ENCODE results near the gene ENSA.

Gene ENSA

DNA sequence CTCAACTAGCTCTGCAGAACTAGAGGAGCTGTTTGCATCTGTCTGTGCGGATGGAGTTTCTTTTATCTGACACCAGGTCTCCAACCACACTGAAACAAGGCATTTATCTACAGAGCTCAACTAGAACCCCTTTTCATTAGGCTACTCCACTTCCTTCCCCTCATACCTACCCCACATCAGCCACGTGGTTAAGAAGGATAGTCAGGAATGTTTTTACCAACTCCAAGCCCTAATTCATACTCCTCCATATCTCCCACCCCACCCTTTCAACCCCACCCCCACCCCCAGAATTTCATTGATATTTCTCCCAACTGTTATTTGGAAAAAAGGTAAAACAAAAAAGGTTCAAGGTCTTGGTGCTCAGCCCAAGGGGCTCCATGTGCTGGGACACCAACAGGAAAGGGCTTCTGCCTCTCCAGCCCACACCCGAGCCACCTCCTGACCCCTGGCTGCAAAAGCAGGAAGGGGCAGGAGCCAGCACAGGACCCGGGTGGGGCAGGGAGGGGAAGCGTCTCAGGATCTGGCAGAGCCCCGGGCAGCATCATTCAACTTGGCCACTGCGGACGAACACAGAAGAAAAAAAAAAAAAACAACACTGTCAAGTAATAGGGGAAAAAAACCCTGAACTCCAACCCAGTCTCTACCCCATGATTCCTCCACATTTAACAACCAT is 7.0 kb downstream of the ENSA start:
- 84 to 86% methylated on average over 8 of the region's 8 CpGs for WGBS, 2 experiments
- Histone ChIP-seq H3K36me3 (ENCODE audit: control insufficient read depth, insufficient read depth, low read length) (peaks cover 56% of the 10 kb centered on the region), H3K27ac (ENCODE audit: insufficient read depth, low read depth, low read length, poor library complexity, severe bottlenecking) (peak overlapping the region; percentile 26), H3K4me1 (ENCODE audit: control insufficient read depth, insufficient read depth, low read length) (no peaks in the 10 kb centered on the region), H3K4me3 (ENCODE audit: insufficient read depth, low read depth, low read length) (no peak overlapping the region), H3K9me3 (ENCODE audit: control insufficient read depth, low read length) (no peaks in the 10 kb centered on the region), H3K27me3 (ENCODE audit: control insufficient read depth, insufficient read depth, low read length, poor library complexity, severe bottlenecking) (no peaks in the 10 kb centered on the region)

DNA sequence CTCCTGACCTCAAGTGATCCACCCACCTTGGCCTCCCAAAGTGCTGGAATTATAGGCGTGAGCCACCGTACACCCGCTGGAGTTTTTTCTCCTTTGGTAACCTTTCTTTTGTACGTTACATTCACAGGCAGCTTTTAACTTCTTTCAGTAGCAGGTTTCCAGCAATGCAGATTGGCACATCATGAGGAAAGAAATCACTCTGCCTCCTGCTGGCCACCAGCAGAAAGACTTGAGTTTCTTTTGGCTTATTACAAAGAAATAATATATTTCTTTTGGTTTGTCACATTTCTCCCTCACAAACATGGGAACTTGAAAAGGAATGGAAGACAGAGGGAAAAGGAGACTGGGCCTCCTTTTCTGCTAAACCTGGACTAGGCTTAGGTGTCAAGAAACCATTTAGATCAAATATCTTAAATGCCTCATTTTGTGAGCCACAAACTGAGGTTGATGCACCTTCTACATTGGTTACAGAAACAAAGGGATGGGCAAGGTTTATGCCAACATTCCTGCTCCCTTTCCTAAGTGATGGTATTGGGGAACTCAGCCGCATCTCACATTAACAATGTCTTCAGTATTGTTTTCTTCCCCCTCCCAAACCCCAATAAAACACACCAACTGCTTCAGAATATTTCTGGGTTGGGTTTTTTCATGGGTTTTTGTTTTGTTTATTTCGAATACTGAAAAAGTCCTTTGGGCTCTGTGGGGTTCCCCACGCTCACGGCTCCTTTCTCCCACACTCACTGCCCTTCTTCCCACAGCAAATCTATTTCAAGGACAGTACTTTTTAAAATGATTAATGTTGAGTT is 7.7 kb downstream of the ENSA start:
- WGBS, 2 experiments: 87 to 92% methylated on average over 4 to 7 of the region's 8 CpGs
- Histone ChIP-seq H3K27me3 (ENCODE audit: control insufficient read depth, insufficient read depth, low read length, poor library complexity, severe bottlenecking) (no peaks in the 10 kb centered on the region), H3K4me1 (ENCODE audit: control insufficient read depth, insufficient read depth, low read length) (no peaks in the 10 kb centered on the region), H3K36me3 (ENCODE audit: control insufficient read depth, insufficient read depth, low read length) (peaks cover 57% of the 10 kb centered on the region), H3K27ac (ENCODE audit: insufficient read depth, low read depth, low read length, poor library complexity, severe bottlenecking) (peak overlapping the region; percentile 26), H3K4me3 (ENCODE audit: insufficient read depth, low read depth, low read length) (no peak overlapping the region), H3K9me3 (ENCODE audit: control insufficient read depth, low read length) (no peaks in the 10 kb centered on the region)

DNA sequence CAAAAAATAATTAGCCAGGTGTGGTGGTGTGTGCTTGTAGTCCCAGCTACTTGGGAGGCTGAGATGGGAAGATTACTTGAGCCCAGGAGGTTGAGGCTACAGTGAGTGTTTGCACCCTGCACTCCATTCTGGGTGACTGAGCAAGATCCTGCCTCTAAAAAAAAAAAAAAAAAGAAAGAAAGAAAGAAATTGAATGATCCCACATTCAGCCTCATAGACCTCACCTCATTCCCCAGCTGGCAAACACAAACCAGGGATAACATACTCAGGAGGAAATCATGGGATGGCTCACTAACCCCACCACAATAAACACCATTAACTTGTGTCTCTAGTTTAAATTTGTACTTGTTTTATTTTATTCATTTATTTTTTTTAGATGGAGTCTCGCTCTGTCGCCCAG is 8.5 kb downstream of the ENSA start:
- no peak overlapping the region for H3K27ac ChIP-seq (ENCODE audit: insufficient read depth, low read depth, low read length, poor library complexity, severe bottlenecking)
- peaks cover 63% of the 10 kb centered on the region for H3K36me3 ChIP-seq (ENCODE audit: control insufficient read depth, insufficient read depth, low read length)
- WGBS, 2 experiments: 93 to 95% methylated on average over 2 of the region's 2 CpGs
- H3K4me3 ChIP-seq (ENCODE audit: insufficient read depth, low read depth, low read length): no peak overlapping the region
- H3K4me1 ChIP-seq (ENCODE audit: control insufficient read depth, insufficient read depth, low read length): no peaks in the 10 kb centered on the region
- H3K27me3 ChIP-seq (ENCODE audit: control insufficient read depth, insufficient read depth, low read length, poor library complexity, severe bottlenecking): no peaks in the 10 kb centered on the region
- no peaks in the 10 kb centered on the region for H3K9me3 ChIP-seq (ENCODE audit: control insufficient read depth, low read length)

DNA sequence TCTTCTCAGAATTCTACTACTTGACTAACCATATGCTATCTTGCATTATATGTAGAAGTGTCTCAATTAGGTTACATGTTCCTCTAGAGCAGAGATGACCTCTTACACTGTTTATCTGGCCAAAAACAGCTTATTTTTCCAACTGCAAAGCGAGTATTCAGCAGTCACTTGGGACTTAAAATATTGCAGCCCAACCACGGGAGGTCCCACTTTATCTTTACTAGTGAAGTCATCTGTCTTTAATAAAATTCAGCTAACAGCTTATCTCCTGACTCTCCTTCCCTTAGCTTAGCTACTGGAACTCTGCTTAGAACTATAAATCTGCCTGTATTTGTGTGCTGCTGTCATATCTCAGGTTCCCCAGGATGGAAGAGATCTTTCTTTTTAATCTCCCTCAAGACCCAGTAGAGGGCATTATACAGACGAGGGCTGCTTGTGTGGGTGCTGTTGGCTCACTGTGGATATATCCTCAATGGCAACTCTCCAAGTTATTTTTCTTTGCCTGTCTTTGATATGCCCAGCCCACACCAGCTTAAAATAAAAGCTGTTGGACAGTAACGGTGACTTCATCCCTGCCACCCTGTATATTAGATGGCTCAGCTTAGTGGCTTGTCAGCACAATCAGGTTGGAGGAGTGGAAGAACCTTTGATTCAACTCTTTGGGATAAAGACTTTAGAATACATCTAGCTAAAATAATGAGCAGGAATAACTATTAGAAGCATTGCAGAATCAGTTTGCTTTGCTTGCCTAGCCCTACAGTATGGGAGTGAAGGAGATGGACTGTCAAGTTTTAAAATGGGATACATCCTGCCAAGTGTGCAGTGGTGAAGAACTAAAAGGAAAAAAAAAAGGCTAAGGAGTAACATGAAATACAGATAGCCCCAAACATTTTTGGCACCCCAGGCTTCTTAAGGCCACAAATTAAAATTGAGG is 9.6 kb downstream of the ENSA start:
- H3K4me3 ChIP-seq (ENCODE audit: insufficient read depth, low read depth, low read length): no peak overlapping the region
- H3K27ac ChIP-seq (ENCODE audit: insufficient read depth, low read depth, low read length, poor library complexity, severe bottlenecking): no peak overlapping the region
- H3K36me3 ChIP-seq (ENCODE audit: control insufficient read depth, insufficient read depth, low read length): peaks cover 62% of the 10 kb centered on the region
- H3K9me3 ChIP-seq (ENCODE audit: control insufficient read depth, low read length): no peaks in the 10 kb centered on the region
- H3K27me3 ChIP-seq (ENCODE audit: control insufficient read depth, insufficient read depth, low read length, poor library complexity, severe bottlenecking): no peaks in the 10 kb centered on the region
- H3K4me1 ChIP-seq (ENCODE audit: control insufficient read depth, insufficient read depth, low read length): no peaks in the 10 kb centered on the region
- 91% methylated on average over 4 of the region's 4 CpGs for WGBS, 2 experiments

DNA sequence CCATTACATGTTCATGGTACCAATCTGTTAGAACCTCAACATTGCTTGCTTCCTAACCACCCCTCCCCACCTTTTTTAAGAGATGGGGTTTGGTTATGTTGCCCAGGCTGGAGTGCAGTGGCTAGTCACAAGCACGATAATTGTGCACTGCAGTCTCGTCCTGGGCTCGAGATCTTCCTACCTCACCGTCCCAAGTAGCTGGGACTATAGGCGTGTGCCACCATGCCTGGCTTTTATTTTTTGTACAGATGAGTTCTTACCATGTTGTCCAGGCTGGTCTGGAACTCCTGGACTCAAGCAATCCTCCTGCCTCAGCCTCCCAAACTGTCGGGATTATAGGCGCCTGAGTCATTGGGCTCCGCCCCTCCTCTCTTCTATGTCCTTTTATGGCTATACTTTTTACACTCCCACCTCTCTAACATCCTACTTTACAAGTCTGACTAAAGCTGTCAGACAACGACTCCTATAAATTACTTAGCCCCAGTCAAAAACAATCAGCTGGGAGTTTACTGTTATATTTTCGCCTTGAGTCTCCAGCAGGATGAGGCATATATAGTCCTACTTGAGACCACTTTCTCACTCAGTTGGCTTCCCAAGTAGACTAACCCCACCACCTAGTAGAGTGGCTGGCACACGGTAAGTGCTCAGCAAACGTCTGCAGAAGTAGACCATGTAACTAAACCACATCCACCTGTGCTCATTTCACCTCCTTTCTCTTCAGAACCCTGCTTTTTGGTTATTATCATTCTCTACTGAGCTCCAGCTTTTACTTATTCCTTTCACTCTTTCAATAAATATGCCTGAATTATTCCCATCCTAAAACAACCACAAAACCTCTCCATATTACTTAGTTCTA is 13.8 kb downstream of the ENSA start:
- 93 to 95% methylated on average over 12 of the region's 12 CpGs for WGBS, 2 experiments
- no peaks in the 10 kb centered on the region for H3K4me1 ChIP-seq (ENCODE audit: control insufficient read depth, insufficient read depth, low read length)
- H3K36me3 ChIP-seq (ENCODE audit: control insufficient read depth, insufficient read depth, low read length): peaks cover 44% of the 10 kb centered on the region
- H3K4me3 ChIP-seq (ENCODE audit: insufficient read depth, low read depth, low read length): no peak overlapping the region
- no peaks in the 10 kb centered on the region for H3K27me3 ChIP-seq (ENCODE audit: control insufficient read depth, insufficient read depth, low read length, poor library complexity, severe bottlenecking)
- H3K27ac ChIP-seq (ENCODE audit: insufficient read depth, low read depth, low read length, poor library complexity, severe bottlenecking): no peak overlapping the region
- no peaks in the 10 kb centered on the region for H3K9me3 ChIP-seq (ENCODE audit: control insufficient read depth, low read length)

DNA sequence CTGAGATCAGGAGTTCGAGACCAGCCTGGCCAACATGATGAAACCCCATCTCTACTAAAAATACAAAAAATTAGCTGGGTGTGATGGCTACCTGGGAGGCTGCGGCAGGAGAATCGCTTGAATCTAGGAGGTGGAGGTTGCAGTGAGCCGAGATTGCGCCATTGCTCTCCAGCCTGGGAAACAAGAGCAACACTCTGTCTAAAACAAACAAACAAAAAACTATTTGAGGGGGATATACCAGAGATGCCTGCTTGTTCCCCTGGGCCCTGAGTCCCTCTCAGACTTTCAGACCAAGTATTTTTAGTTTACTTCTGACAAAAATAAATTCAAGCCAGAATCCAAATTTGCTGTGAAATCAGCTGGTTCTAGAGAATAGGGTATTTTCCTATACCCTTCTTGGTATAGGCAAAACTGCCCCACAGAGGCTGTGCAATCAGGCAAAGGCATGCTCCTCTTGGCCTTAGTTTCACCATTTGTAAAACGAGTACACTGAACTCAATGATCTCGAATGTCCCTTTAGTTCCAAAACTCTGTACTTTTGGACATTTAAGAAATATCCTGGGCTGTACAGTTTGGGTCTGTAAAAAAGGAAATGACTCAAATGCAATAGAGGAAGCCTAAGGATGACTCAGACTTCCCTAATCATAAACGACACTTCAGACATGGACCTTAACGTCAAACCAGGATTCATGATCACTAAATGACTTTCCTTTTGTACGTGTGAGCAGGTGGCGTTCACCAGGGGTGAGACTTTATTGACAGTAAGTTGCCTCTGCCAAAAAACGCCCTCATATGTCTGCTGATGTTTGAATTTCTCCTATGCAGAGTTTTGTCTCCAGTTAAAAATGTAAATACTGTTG is 16.1 kb downstream of the ENSA start:
- H3K27me3 ChIP-seq (ENCODE audit: control insufficient read depth, insufficient read depth, low read length, poor library complexity, severe bottlenecking): no peaks in the 10 kb centered on the region
- H3K27ac ChIP-seq (ENCODE audit: insufficient read depth, low read depth, low read length, poor library complexity, severe bottlenecking): no peak overlapping the region
- H3K9me3 ChIP-seq (ENCODE audit: control insufficient read depth, low read length): no peaks in the 10 kb centered on the region
- H3K4me3 ChIP-seq (ENCODE audit: insufficient read depth, low read depth, low read length): no peak overlapping the region
- peaks cover 27% of the 10 kb centered on the region for H3K36me3 ChIP-seq (ENCODE audit: control insufficient read depth, insufficient read depth, low read length)
- WGBS, 2 experiments: 96% methylated on average over 12 of the region's 12 CpGs
- no peaks in the 10 kb centered on the region for H3K4me1 ChIP-seq (ENCODE audit: control insufficient read depth, insufficient read depth, low read length)

GRCh38 chr1:150612014-150612345 is 17.4 kb downstream of the ENSA start:
- Histone ChIP-seq H3K27me3 (ENCODE audit: control insufficient read depth, insufficient read depth, low read length, poor library complexity, severe bottlenecking) (no peaks in the 10 kb centered on the region), H3K9me3 (ENCODE audit: control insufficient read depth, low read length) (no peaks in the 10 kb centered on the region), H3K4me3 (ENCODE audit: insufficient read depth, low read depth, low read length) (no peak overlapping the region), H3K27ac (ENCODE audit: insufficient read depth, low read depth, low read length, poor library complexity, severe bottlenecking) (no peak overlapping the region), H3K36me3 (ENCODE audit: control insufficient read depth, insufficient read depth, low read length) (peaks cover 20% of the 10 kb centered on the region), H3K4me1 (ENCODE audit: control insufficient read depth, insufficient read depth, low read length) (no peaks in the 10 kb centered on the region)
- 96 to 97% methylated on average over 3 of the region's 3 CpGs for WGBS, 2 experiments

DNA sequence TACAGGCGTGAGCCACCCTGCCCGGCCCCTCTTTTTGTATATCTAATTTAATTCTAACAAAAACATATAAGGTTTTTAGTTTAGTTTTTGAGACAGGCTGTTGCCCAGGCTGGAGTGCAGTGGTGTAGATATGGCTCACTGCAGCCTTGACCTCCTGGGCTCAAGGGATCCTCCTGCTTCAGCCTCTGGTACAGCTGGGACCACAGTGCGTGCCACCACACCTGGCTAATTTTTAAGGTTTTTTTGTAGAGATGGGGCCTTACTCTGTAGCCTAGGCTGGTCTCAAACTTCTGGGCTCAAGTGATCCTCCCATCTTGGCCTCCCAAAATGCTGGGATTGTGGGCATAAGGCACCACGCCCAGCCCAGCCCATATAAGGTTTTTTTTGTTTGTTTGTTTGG is 18.8 kb downstream of the ENSA start:
- 94 to 96% methylated on average over 3 to 4 of the region's 4 CpGs for WGBS, 2 experiments
- Histone ChIP-seq H3K4me1 (ENCODE audit: control insufficient read depth, insufficient read depth, low read length) (no peaks in the 10 kb centered on the region), H3K27me3 (ENCODE audit: control insufficient read depth, insufficient read depth, low read length, poor library complexity, severe bottlenecking) (no peaks in the 10 kb centered on the region), H3K4me3 (ENCODE audit: insufficient read depth, low read depth, low read length) (no peak overlapping the region), H3K27ac (ENCODE audit: insufficient read depth, low read depth, low read length, poor library complexity, severe bottlenecking) (no peak overlapping the region), H3K36me3 (ENCODE audit: control insufficient read depth, insufficient read depth, low read length) (peaks cover 6% of the 10 kb centered on the region), H3K9me3 (ENCODE audit: control insufficient read depth, low read length) (no peaks in the 10 kb centered on the region)

DNA sequence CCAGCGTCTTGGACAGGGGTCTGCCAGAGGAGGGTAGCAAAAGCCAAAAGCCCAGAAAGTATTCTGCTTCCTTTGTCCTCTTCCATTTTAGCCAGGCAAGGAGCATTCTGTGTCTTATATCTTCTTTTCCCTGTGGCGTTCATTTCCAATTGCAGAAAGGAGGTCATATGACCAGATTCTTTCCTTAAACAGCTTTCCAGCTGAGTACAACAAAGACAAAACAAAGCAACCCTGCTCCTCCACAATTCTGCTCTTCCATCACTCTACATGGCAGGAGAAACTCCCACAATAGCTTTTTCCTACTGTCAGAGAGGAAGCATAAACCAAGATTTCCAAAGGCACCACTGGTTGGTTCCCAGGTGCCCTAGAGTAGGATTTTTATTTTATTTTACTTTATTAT is 19.7 kb downstream of the ENSA start:
- Histone ChIP-seq H3K9me3 (ENCODE audit: control insufficient read depth, low read length) (no peaks in the 10 kb centered on the region), H3K27me3 (ENCODE audit: control insufficient read depth, insufficient read depth, low read length, poor library complexity, severe bottlenecking) (no peaks in the 10 kb centered on the region), H3K27ac (ENCODE audit: insufficient read depth, low read depth, low read length, poor library complexity, severe bottlenecking) (peak overlapping the region; percentile 80), H3K4me1 (ENCODE audit: control insufficient read depth, insufficient read depth, low read length) (peaks cover 3% of the 10 kb centered on the region), H3K4me3 (ENCODE audit: insufficient read depth, low read depth, low read length) (no peak overlapping the region), H3K36me3 (ENCODE audit: control insufficient read depth, insufficient read depth, low read length) (no peaks in the 10 kb centered on the region)
- 27 to 38% methylated on average over 2 of the region's 2 CpGs for WGBS, 2 experiments
